ENCODE results near the gene TSPOAP1.

The TSPOAP1 gene

DNA sequence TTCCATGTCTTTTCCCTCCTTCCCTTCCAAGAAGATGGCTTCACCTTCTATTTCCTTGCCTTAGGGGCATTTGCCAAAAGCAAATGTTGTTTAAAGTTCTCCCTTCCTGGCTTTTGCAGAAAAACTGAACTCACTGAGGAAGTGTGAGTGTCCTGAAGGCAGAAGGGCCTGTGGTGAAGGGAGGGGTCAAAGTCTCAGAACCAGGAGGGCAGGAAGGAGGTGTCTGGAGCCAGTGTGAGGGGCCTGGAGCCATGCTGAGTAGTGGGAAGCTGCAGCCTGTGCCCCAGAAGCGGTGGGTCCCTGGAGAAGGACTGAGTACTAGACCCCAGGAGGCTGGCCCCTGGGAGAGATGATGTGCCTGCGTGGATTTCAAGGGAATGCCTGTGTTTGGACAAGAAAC is 47.2 kb upstream of the TSPOAP1 start:
- no peak overlapping the region for H3K4ac ChIP-seq (ENCODE audit: low read depth in 1 of 2, low read length in 2 of 2)
- no peak overlapping the region for H3K27ac ChIP-seq (ENCODE audit: low read length, poor library complexity, severe bottlenecking)
- no peak overlapping the region for H2AFZ ChIP-seq (ENCODE audit: low read depth, low read length)
- H2BK12ac ChIP-seq (ENCODE audit: low read length in 2 of 2) = no peak overlapping the region
- H3K36me3 ChIP-seq (ENCODE audit: control insufficient read depth in 1 of 2, insufficient read depth in 2 of 2, low read depth in 1 of 2, low read length in 2 of 2) = no peaks in the 10 kb centered on the region
- no peak overlapping the region for H3K4me3 ChIP-seq (ENCODE audit: insufficient read depth in 1 of 2, low read depth in 1 of 2, low read length in 2 of 2)
- WGBS = 40% methylated on average over 2 of the region's 2 CpGs
- no peak overlapping the region for H3K14ac ChIP-seq (ENCODE audit: low read length in 2 of 2)
- no peaks in the 10 kb centered on the region for H3K9me3 ChIP-seq (ENCODE audit: control insufficient read depth, low read length)
- H3K9ac ChIP-seq (ENCODE audit: low read length) = no peak overlapping the region
- no peak overlapping the region for H2BK120ac ChIP-seq (ENCODE audit: low read depth, low read length)
- H3K18ac ChIP-seq (ENCODE audit: low read depth in 1 of 2, low read length in 2 of 2) = no peak overlapping the region
- H3K79me1 ChIP-seq (replicated peaks; ENCODE audit: low read length, poor library complexity, severe bottlenecking) = no peaks in the 10 kb centered on the region
- H4K8ac ChIP-seq (ENCODE audit: low read length) = no peak overlapping the region
- no peak overlapping the region for H3K23ac ChIP-seq (ENCODE audit: low read length in 2 of 2)
- no peak for DNase-seq
- no peak overlapping the region for H2BK5ac ChIP-seq (ENCODE audit: low read depth, low read length, poor library complexity, severe bottlenecking)
- no peak overlapping the region for H3K4me2 ChIP-seq (ENCODE audit: low read length, poor library complexity, severe bottlenecking)
- no peak overlapping the region for H4K91ac ChIP-seq (ENCODE audit: low read length)
- H2AK5ac ChIP-seq (ENCODE audit: low read length, severe bottlenecking) = no peak overlapping the region
- peaks cover 1% of the 10 kb centered on the region for H3K4me1 ChIP-seq (ENCODE audit: control insufficient read depth, insufficient read depth, low read depth, low read length)
- H2BK15ac ChIP-seq (ENCODE audit: low read depth, poor library complexity, severe bottlenecking) = no peak overlapping the region
- H3K27me3 ChIP-seq (ENCODE audit: control insufficient read depth in 1 of 2, insufficient read depth in 1 of 2, low read length in 2 of 2) = peaks cover 18 to 19% of the 10 kb centered on the region in 2 experiments

DNA sequence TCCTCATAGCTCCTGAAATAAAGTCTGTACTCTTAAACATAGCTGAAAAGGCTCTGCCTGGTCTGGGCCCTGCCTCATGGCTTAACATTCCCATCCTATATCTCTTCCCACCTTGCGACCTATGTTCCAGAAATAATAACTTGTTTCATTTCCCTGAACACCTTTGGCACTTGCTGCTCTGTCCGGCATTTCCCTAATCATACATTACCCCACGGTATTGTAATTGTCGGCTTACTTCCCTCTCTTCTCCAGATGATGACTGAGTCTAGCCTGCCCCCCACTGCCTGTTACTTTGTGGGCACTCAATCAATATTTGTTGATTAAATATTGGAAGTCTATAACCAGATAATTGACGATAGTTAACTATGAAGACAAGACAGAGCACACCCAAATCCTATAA is 46.7 kb upstream of the TSPOAP1 start:
- H3K4me1 ChIP-seq (ENCODE audit: control insufficient read depth, insufficient read depth, low read depth, low read length) = no peaks in the 10 kb centered on the region
- H3K14ac ChIP-seq (ENCODE audit: low read length in 2 of 2) = no peak overlapping the region
- no peak overlapping the region for H4K91ac ChIP-seq (ENCODE audit: low read length)
- no peaks in the 10 kb centered on the region for H3K36me3 ChIP-seq (ENCODE audit: control insufficient read depth in 1 of 2, insufficient read depth in 2 of 2, low read depth in 1 of 2, low read length in 2 of 2)
- no peak overlapping the region for H2AK5ac ChIP-seq (ENCODE audit: low read length, severe bottlenecking)
- no peak overlapping the region for H2BK15ac ChIP-seq (ENCODE audit: low read depth, poor library complexity, severe bottlenecking)
- no peak overlapping the region for H3K4me3 ChIP-seq (ENCODE audit: insufficient read depth in 1 of 2, low read depth in 1 of 2, low read length in 2 of 2)
- H3K79me1 ChIP-seq (replicated peaks; ENCODE audit: low read length, poor library complexity, severe bottlenecking) = no peaks in the 10 kb centered on the region
- no peak overlapping the region for H3K4ac ChIP-seq (ENCODE audit: low read depth in 1 of 2, low read length in 2 of 2)
- H3K18ac ChIP-seq (ENCODE audit: low read depth in 1 of 2, low read length in 2 of 2) = no peak overlapping the region
- no peak overlapping the region for H3K23ac ChIP-seq (ENCODE audit: low read length in 2 of 2)
- no peak overlapping the region for H3K27ac ChIP-seq (ENCODE audit: low read length, poor library complexity, severe bottlenecking)
- H4K8ac ChIP-seq (ENCODE audit: low read length) = no peak overlapping the region
- no peak overlapping the region for H2BK5ac ChIP-seq (ENCODE audit: low read depth, low read length, poor library complexity, severe bottlenecking)
- DNase-seq = no peak
- H3K27me3 ChIP-seq (ENCODE audit: control insufficient read depth in 1 of 2, insufficient read depth in 1 of 2, low read length in 2 of 2) = peaks cover 18 to 24% of the 10 kb centered on the region in 2 experiments
- H3K4me2 ChIP-seq (ENCODE audit: low read length, poor library complexity, severe bottlenecking) = no peak overlapping the region
- H2BK120ac ChIP-seq (ENCODE audit: low read depth, low read length) = no peak overlapping the region
- no peaks in the 10 kb centered on the region for H3K9me3 ChIP-seq (ENCODE audit: control insufficient read depth, low read length)
- no peak overlapping the region for H2BK12ac ChIP-seq (ENCODE audit: low read length in 2 of 2)
- H3K9ac ChIP-seq (ENCODE audit: low read length) = no peak overlapping the region
- WGBS = 92% methylated on average over 5 of the region's 5 CpGs
- H2AFZ ChIP-seq (ENCODE audit: low read depth, low read length) = no peak overlapping the region

DNA sequence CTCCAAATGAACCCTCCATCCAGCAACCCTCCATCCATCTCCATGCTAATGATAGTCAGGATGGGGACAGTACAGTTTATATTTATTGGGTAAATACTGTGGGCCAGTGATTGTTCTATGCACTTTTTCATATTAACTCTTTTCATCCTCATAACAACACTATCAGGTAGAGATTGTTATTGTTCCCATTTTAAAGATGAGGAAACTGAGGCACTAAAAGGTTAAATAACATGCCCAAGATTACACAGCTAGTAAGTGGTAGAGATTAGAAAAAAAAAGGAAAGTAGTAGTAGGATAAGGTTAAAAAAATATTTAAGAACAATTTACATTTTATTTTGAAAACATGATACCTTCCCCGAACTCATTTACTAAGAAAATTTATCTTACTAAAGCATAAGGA is 45.3 kb upstream of the TSPOAP1 start:
- H2AFZ ChIP-seq (ENCODE audit: low read depth, low read length) = no peak overlapping the region
- no peak overlapping the region for H2BK15ac ChIP-seq (ENCODE audit: low read depth, poor library complexity, severe bottlenecking)
- DNase-seq = no peak
- no peak overlapping the region for H2BK5ac ChIP-seq (ENCODE audit: low read depth, low read length, poor library complexity, severe bottlenecking)
- H2BK120ac ChIP-seq (ENCODE audit: low read depth, low read length) = no peak overlapping the region
- H3K14ac ChIP-seq (ENCODE audit: low read length in 2 of 2) = no peak overlapping the region
- no peak overlapping the region for H3K23ac ChIP-seq (ENCODE audit: low read length in 2 of 2)
- H4K91ac ChIP-seq (ENCODE audit: low read length) = no peak overlapping the region
- H3K27me3 ChIP-seq (ENCODE audit: control insufficient read depth in 1 of 2, insufficient read depth in 1 of 2, low read length in 2 of 2) = peaks cover 15 to 25% of the 10 kb centered on the region in 2 experiments
- H3K27ac ChIP-seq (ENCODE audit: low read length, poor library complexity, severe bottlenecking) = no peak overlapping the region
- no peak overlapping the region for H2AK5ac ChIP-seq (ENCODE audit: low read length, severe bottlenecking)
- no peak overlapping the region for H3K4me2 ChIP-seq (ENCODE audit: low read length, poor library complexity, severe bottlenecking)
- H3K9me3 ChIP-seq (ENCODE audit: control insufficient read depth, low read length) = no peaks in the 10 kb centered on the region
- H3K4ac ChIP-seq (ENCODE audit: low read depth in 1 of 2, low read length in 2 of 2) = no peak overlapping the region
- no peaks in the 10 kb centered on the region for H3K4me1 ChIP-seq (ENCODE audit: control insufficient read depth, insufficient read depth, low read depth, low read length)
- WGBS = 84% methylated on average over 1 of the region's 1 CpG
- H3K9ac ChIP-seq (ENCODE audit: low read length) = no peak overlapping the region
- H3K18ac ChIP-seq (ENCODE audit: low read depth in 1 of 2, low read length in 2 of 2) = no peak overlapping the region
- no peak overlapping the region for H4K8ac ChIP-seq (ENCODE audit: low read length)
- no peaks in the 10 kb centered on the region for H3K36me3 ChIP-seq (ENCODE audit: control insufficient read depth in 1 of 2, insufficient read depth in 2 of 2, low read depth in 1 of 2, low read length in 2 of 2)
- no peak overlapping the region for H2BK12ac ChIP-seq (ENCODE audit: low read length in 2 of 2)
- H3K79me1 ChIP-seq (replicated peaks; ENCODE audit: low read length, poor library complexity, severe bottlenecking) = no peaks in the 10 kb centered on the region
- H3K4me3 ChIP-seq (ENCODE audit: insufficient read depth in 1 of 2, low read depth in 1 of 2, low read length in 2 of 2) = no peak overlapping the region

DNA sequence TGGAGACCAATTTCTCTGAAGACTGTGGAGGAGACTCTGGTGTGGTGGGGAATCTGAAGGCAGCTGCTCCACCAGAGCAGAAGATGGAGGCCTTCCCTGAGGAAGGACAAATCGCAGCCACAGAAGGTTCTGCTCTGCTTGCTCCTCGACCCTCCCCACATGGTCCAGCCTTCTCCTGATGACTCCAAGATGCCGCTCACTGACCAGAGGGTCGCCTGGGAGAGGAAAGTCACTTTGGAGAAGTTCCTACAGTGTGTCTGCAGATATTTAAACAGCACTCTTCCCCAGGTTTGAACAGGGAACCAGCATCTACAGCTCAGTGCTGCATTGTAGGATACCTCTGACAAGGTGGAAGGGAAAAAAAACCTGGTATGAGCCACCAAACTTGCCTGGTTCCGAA is 44.4 kb upstream of the TSPOAP1 start:
- no peak overlapping the region for H3K4me3 ChIP-seq (ENCODE audit: insufficient read depth in 1 of 2, low read depth in 1 of 2, low read length in 2 of 2)
- H3K79me1 ChIP-seq (replicated peaks; ENCODE audit: low read length, poor library complexity, severe bottlenecking) = no peaks in the 10 kb centered on the region
- 87% methylated on average over 3 of the region's 5 CpGs for WGBS
- H2BK12ac ChIP-seq (ENCODE audit: low read length in 2 of 2) = no peak overlapping the region
- no peak overlapping the region for H3K9ac ChIP-seq (ENCODE audit: low read length)
- no peak overlapping the region for H3K4me2 ChIP-seq (ENCODE audit: low read length, poor library complexity, severe bottlenecking)
- no peak overlapping the region for H2BK5ac ChIP-seq (ENCODE audit: low read depth, low read length, poor library complexity, severe bottlenecking)
- no peaks in the 10 kb centered on the region for H3K4me1 ChIP-seq (ENCODE audit: control insufficient read depth, insufficient read depth, low read depth, low read length)
- H3K18ac ChIP-seq (ENCODE audit: low read depth in 1 of 2, low read length in 2 of 2) = no peak overlapping the region
- H3K4ac ChIP-seq (ENCODE audit: low read depth in 1 of 2, low read length in 2 of 2) = no peak overlapping the region
- no peak overlapping the region for H3K27ac ChIP-seq (ENCODE audit: low read length, poor library complexity, severe bottlenecking)
- no peak for DNase-seq
- no peaks in the 10 kb centered on the region for H3K36me3 ChIP-seq (ENCODE audit: control insufficient read depth in 1 of 2, insufficient read depth in 2 of 2, low read depth in 1 of 2, low read length in 2 of 2)
- H3K23ac ChIP-seq (ENCODE audit: low read length in 2 of 2) = no peak overlapping the region
- H4K91ac ChIP-seq (ENCODE audit: low read length) = no peak overlapping the region
- no peak overlapping the region for H2BK15ac ChIP-seq (ENCODE audit: low read depth, poor library complexity, severe bottlenecking)
- no peak overlapping the region for H3K14ac ChIP-seq (ENCODE audit: low read length in 2 of 2)
- peaks cover 15 to 24% of the 10 kb centered on the region in 2 experiments for H3K27me3 ChIP-seq (ENCODE audit: control insufficient read depth in 1 of 2, insufficient read depth in 1 of 2, low read length in 2 of 2)
- no peak overlapping the region for H4K8ac ChIP-seq (ENCODE audit: low read length)
- no peak overlapping the region for H2AK5ac ChIP-seq (ENCODE audit: low read length, severe bottlenecking)
- no peaks in the 10 kb centered on the region for H3K9me3 ChIP-seq (ENCODE audit: control insufficient read depth, low read length)
- no peak overlapping the region for H2AFZ ChIP-seq (ENCODE audit: low read depth, low read length)
- H2BK120ac ChIP-seq (ENCODE audit: low read depth, low read length) = no peak overlapping the region
